Mucosa of descending colon (tissue), 3 donors: Measurements from ENCODE around the gene ZBTB7C. TPM values are rescaled to one million over a fixed set of nuclear protein-coding genes. Genes with fewer than 3 reads are reported as not detected.

ENCODE experiments used
- ATAC-seq: fragments of 200-7000 bp; cut with Tn5 transposase; one replicate; pipeline ENCODE4 v1.9.1; 2020; ENCODE audit warnings: mild to moderate bottlenecking, moderate library complexity
- DNase-seq, 3 donors: peaks; one replicate each; pipeline ENCODE4 v3.0.0-alpha.2; 2020
- H3K36me3 ChIP-seq: fragments of 200-600 bp; one replicate; pipeline ENCODE4 v1.8.0; 2021; ENCODE audit warnings: low read depth, mild to moderate bottlenecking
- H3K4me1 ChIP-seq: fragments of 200-600 bp; one replicate; pipeline ENCODE4 v1.8.0; 2021; ENCODE audit warnings: low read depth, mild to moderate bottlenecking
- H3K4me3 ChIP-seq: fragments of 200-600 bp; one replicate; pipeline ENCODE4 v1.8.0; 2021; ENCODE audit warnings: mild to moderate bottlenecking
- H3K9me3 ChIP-seq: fragments of 200-600 bp; one replicate; pipeline ENCODE4 v1.8.0; 2021; ENCODE audit warnings: mild to moderate bottlenecking
- CTCF ChIP-seq: fragments of 200-600 bp; IDR thresholded peaks from one replicate; pipeline ENCODE4 v1.8.0; 2022; ENCODE audit warnings: antibody characterized with exemption, mild to moderate bottlenecking
- intact Hi-C, 2 donors: fragments of 100-400 bp; cut with DNase I in 1 of 2; cut with micrococcal nuclease in 1 of 2; formaldehyde crosslinking; loops; one replicate each; pipeline versions ENCODE4 v1.11.0 to v1.11.1; 2022; cut with DNase I, micrococcal nuclease
- total RNA-seq, 3 donors: library from RNA; stranded (reverse); fragmentation: NEBNext Ultra II Directional in 2 of 3; extraction: Animal tissue kit (Norgen Biotek cat#: 25700) in 2 of 3; gene quantifications; one replicate each; pipeline versions ENCODE4 v1.2.1 to v1.2.4, GENCODE V29; 2021 to 2023
- donor health status: DM: no; HTN: no; CAD: no; lungs with moderate emphysema.
- donor health status: DM: no; HTN: no; CAD: no.
- donor health status: DM: no; HTN: yes; CAD: no.

The ZBTB7C gene
- total RNA-seq, 3 donors from 2014 or later: 20.8 to 56.6 (median 38.2) TPM

- Histone ChIP-seq H3K36me3 (no peaks in the 10 kb centered on the region), H3K4me3 (no peak overlapping the region), H3K9me3 (no peaks in the 10 kb centered on the region), H3K4me1 (no peaks in the 10 kb centered on the region)
- no peak for TF ChIP-seq CTCF
- ATAC-seq (peak; percentile 26), DNase-seq (no peak)
- intact Hi-C loops: no loop called here
Observed at GRCh38 chr18:48216639-48217257, 192.4 kb downstream of the ZBTB7C start.

- no peak for TF ChIP-seq CTCF
- intact Hi-C loops: no loop called here
Observed at GRCh38 chr18:48215876-48216638, 193.1 kb downstream of the ZBTB7C start.

GRCh38 chr18:48213791-48214190 lies 195.4 kb downstream of the ZBTB7C start:
- no peak for DNase-seq
- Histone ChIP-seq H3K9me3 (no peaks in the 10 kb centered on the region), H3K4me3 (no peak overlapping the region), H3K4me1 (peaks cover 4% of the 10 kb centered on the region), H3K36me3 (no peaks in the 10 kb centered on the region)
- no peak for ATAC-seq
- no peak for TF ChIP-seq CTCF
- intact Hi-C loops: no loop called here

More at GRCh38 chr18:48215876-48216638, 193.1 kb downstream of the ZBTB7C start:
- Histone ChIP-seq H3K4me1 (no peaks in the 10 kb centered on the region), H3K4me3 (no peak overlapping the region), H3K9me3 (no peaks in the 10 kb centered on the region), H3K36me3 (no peaks in the 10 kb centered on the region)
- ATAC-seq (no peak), DNase-seq (no peak)

GRCh38 chr18:48208432-48209140 lies 200.6 kb downstream of the ZBTB7C start:
- DNase-seq (no peak), ATAC-seq (peak; percentile 56)
- Histone ChIP-seq H3K36me3 (no peaks in the 10 kb centered on the region), H3K4me1 (peaks cover 11% of the 10 kb centered on the region), H3K4me3 (no peak overlapping the region), H3K9me3 (no peaks in the 10 kb centered on the region)
- intact Hi-C loops: no loop called here
- TF ChIP-seq CTCF: no peak

GRCh38 chr18:48207733-48208132 lies 201.4 kb downstream of the ZBTB7C start:
- no peak for ATAC-seq
- TF ChIP-seq CTCF: no peak
- intact Hi-C loops: no loop called here

More at GRCh38 chr18:48207733-48208132, 201.4 kb downstream of the ZBTB7C start:
- H3K4me1 ChIP-seq: peaks cover 11% of the 10 kb centered on the region
- no peaks in the 10 kb centered on the region for H3K9me3 ChIP-seq
- no peak overlapping the region for H3K4me3 ChIP-seq
- DNase-seq: no peak
- no peaks in the 10 kb centered on the region for H3K36me3 ChIP-seq
